Measurements from ENCODE around the gene RIOX2. TPM values are rescaled to one million over a fixed set of nuclear protein-coding genes. Genes with fewer than 3 reads are reported as not detected.

Gene RIOX2
- total RNA-seq, 4 donors from 2014 or later = 61.6 to 109 (median 89.9) TPM

DNA sequence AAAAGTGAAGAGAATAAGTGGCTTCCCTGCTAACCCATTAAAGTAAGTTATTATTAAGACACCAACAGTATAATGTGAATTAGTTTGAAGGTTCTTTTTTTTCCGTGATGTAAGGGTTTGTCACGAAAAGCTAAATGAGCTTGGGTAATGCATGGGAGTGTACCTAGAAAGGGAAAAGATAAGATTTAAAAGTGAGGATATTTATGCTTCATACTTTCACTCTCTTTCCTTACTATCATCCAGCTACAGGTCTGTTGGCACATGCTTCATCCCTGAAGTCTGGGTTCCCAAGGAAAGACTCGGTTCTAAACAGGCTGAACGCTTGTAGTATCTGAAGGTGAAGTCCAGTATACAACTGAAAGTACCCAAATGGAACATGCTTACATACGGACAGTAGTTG lies 26.9 kb upstream of the RIOX2 start:
- H3K9me3 ChIP-seq = no peaks in the 10 kb centered on the region
- no peak for TF ChIP-seq POLR2A (IDR thresholded peaks at IDR 0.05)
- TF ChIP-seq, protein P1, sequence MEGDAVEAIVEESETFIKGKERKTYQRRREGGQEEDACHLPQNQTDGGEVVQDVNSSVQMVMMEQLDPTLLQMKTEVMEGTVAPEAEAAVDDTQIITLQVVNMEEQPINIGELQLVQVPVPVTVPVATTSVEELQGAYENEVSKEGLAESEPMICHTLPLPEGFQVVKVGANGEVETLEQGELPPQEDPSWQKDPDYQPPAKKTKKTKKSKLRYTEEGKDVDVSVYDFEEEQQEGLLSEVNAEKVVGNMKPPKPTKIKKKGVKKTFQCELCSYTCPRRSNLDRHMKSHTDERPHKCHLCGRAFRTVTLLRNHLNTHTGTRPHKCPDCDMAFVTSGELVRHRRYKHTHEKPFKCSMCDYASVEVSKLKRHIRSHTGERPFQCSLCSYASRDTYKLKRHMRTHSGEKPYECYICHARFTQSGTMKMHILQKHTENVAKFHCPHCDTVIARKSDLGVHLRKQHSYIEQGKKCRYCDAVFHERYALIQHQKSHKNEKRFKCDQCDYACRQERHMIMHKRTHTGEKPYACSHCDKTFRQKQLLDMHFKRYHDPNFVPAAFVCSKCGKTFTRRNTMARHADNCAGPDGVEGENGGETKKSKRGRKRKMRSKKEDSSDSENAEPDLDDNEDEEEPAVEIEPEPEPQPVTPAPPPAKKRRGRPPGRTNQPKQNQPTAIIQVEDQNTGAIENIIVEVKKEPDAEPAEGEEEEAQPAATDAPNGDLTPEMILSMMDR (IDR thresholded peaks at IDR 0.05) = no peak
- intact Hi-C loops (cut with DNase I) = no loop called here
- no peaks in the 10 kb centered on the region for H3K36me3 ChIP-seq
- H3K4me3 ChIP-seq (replicated peaks in 1 of 3) = no peak overlapping the region
- 96% methylated on average over 5 of the region's 5 CpGs for WGBS, 2 donors
- H3K27me3 ChIP-seq = no peaks in the 10 kb centered on the region
- no peak for DNase-seq
- no peaks in the 10 kb centered on the region for H3K4me1 ChIP-seq
- no peak overlapping the region for H3K27ac ChIP-seq

DNA sequence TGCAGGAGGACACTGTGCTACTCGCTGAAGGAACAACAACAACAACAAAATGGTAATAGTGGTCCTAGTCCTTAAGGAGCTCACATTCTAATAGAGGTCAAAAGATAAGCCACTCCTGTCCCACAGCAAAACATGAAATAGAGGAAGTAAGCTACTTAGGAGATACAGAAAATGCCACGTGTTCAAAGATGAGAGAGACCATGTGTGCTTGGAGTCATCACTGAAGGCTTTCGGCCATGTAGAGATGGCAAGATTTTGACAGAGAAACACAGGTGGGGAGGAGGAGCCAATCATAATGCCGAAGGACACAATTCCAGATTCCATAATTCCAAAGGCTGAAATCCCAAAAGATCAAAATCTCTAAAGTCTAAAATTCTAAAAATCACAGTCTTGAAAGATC lies 24.8 kb upstream of the RIOX2 start:
- H3K9me3 ChIP-seq = no peaks in the 10 kb centered on the region
- no peaks in the 10 kb centered on the region for H3K27me3 ChIP-seq
- DNase-seq = no peak
- peaks cover 0 to 1% of the 10 kb centered on the region in 2 donors for H3K4me1 ChIP-seq
- TF ChIP-seq, protein P1 (IDR thresholded peaks at IDR 0.05) = no peak
- no peak for TF ChIP-seq POLR2A (IDR thresholded peaks at IDR 0.05)
- WGBS, 2 donors = 95 to 97% methylated on average over 4 of the region's 4 CpGs
- H3K27ac ChIP-seq = no peak overlapping the region
- intact Hi-C loops (cut with DNase I) = no loop called here
- H3K4me3 ChIP-seq (replicated peaks in 1 of 3) = no peak overlapping the region
- H3K36me3 ChIP-seq = no peaks in the 10 kb centered on the region

DNA sequence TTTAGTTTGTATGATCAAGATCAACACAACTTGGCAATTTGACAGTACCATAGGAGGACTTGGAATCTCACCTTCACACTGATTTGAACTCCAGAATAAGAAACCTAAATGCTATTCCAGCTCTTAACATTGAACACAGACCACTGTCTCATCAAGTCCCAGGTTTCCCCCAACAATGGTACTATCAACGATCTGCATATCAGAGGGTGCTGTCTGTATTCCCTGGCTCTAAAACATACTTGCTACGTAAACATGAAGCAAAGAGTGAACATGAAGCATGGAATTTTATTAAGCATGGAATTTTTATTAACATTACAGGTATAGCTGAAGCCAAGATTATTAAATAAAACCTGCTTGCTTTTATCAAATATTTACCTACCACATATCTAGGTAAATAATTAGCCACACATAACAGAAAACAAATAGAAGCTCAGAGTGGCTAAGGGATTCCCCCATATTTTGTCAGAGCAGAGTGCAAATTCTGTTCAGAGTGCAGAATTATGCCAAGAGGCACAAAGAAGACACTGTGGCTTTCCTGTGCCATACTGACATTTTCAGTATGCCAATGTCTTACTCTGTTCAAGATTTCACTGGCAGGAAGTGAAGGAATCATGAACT lies 22.2 kb upstream of the RIOX2 start:
- TF ChIP-seq, protein P1 (IDR thresholded peaks at IDR 0.05) = no peak
- TF ChIP-seq POLR2A (IDR thresholded peaks at IDR 0.05) = no peak

GRCh38 chr3:97993526-97993925 lies 21.3 kb upstream of the RIOX2 start:
- Histone ChIP-seq H3K4me1 (peaks cover 8 to 10% of the 10 kb centered on the region in 2 donors), H3K4me3 (replicated peaks in 1 of 3) (no peak overlapping the region), H3K27ac (no peak overlapping the region), H3K27me3 (no peaks in the 10 kb centered on the region), H3K36me3 (no peaks in the 10 kb centered on the region), H3K9me3 (no peaks in the 10 kb centered on the region)
- WGBS, 2 donors = 73 to 81% methylated on average over 2 of the region's 2 CpGs
- TF ChIP-seq, protein P1 (IDR thresholded peaks at IDR 0.05) = no peak
- DNase-seq = no peak
- intact Hi-C loops (cut with DNase I) = no loop called here

More for the DNA sequence above, 22.2 kb upstream of the RIOX2 start:
- H3K27ac ChIP-seq = no peak overlapping the region
- H3K9me3 ChIP-seq = no peaks in the 10 kb centered on the region
- 88 to 93% methylated on average over 2 of the region's 2 CpGs for WGBS, 2 donors
- no peaks in the 10 kb centered on the region for H3K36me3 ChIP-seq
- H3K4me3 ChIP-seq (replicated peaks in 1 of 3) = no peak overlapping the region
- DNase-seq = no peak
- H3K4me1 ChIP-seq = peaks cover 8 to 10% of the 10 kb centered on the region in 2 donors
- intact Hi-C loops (cut with DNase I) = no loop called here
- no peaks in the 10 kb centered on the region for H3K27me3 ChIP-seq

- no peak for DNase-seq
- Histone ChIP-seq H3K27ac (no peak overlapping the region), H3K36me3 (no peaks in the 10 kb centered on the region), H3K27me3 (no peaks in the 10 kb centered on the region), H3K4me3 (replicated peaks in 1 of 3) (no peak overlapping the region), H3K9me3 (no peaks in the 10 kb centered on the region), H3K4me1 (peaks cover 8 to 10% of the 10 kb centered on the region in 2 donors)
- intact Hi-C loops (cut with DNase I) = no loop called here
- 100% methylated on average over 2 of the region's 2 CpGs for WGBS, 2 donors
- no peak for TF ChIP-seq POLR2A (IDR thresholded peaks at IDR 0.05)
- TF ChIP-seq, protein P1 (IDR thresholded peaks at IDR 0.05) = no peak
Measured at GRCh38 chr3:97992547-97993173, 20.4 kb upstream of the RIOX2 start.
